ENCODE measurements around the gene IGFBP7. TPM values are rescaled to one million over a fixed set of nuclear protein-coding genes. Genes with fewer than 3 reads are reported as not detected.

IGFBP7 gene
- total and polyA plus RNA-seq, 2 of the 8 experiments (the other 6 are each of a cell fraction or from before 2014, with no cell fraction given), result 0.17 to 0.48 TPM

DNA sequence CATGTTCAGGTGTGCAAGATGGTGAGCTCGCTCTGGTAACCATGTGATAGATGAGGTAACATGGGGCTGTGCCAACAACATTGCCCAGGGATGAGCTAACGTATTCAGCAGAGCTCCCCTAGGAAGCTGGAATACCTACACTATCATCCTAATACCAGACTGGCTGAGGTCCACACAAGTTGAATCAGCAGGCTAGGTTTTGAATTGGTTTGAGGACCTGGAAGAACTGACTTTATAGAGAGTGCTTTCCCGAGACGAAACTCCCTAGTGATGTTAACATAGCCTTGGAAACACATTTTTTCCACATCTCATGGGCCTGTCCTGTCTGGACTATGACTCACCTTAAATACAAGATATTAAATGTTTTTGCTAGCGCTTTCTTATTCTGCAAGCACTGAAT is 56.7 kb downstream of the IGFBP7 start:
- Histone ChIP-seq H3K27ac (ENCODE audit: low read depth, low read length) (no peak overlapping the region), H3K79me2 (ENCODE audit: control insufficient read depth in 1 of 2, insufficient read depth in 2 of 2, low read length in 2 of 2) (no peaks in the 10 kb centered on the region), H3K18ac (ENCODE audit: extremely low read depth, low read length) (no peak overlapping the region), H2BK120ac (replicated peaks; ENCODE audit: low read depth, low read length) (no peak overlapping the region), H3K9ac (replicated peaks in 1 of 4; ENCODE audit: extremely low read depth in 1 of 4, low read depth in 3 of 4, low read length in 3 of 4) (no peak overlapping the region), H3K56ac (replicated peaks; ENCODE audit: insufficient read length, low read depth, low read length) (no peak overlapping the region), H4K91ac (replicated peaks; ENCODE audit: insufficient read length, low read length) (no peak overlapping the region), H3K4me2 (ENCODE audit: insufficient read depth in 1 of 2, low read depth in 2 of 2, low read length in 2 of 2) (no peak overlapping the region), H4K20me1 (replicated peaks in 1 of 2; ENCODE audit: control insufficient read depth in 1 of 2, insufficient read depth in 2 of 2, low read length in 2 of 2) (no peaks in the 10 kb centered on the region), H2BK12ac (ENCODE audit: low read depth, low read length) (no peak overlapping the region), H3K23ac (ENCODE audit: insufficient read length) (no peak overlapping the region), H2BK15ac (ENCODE audit: low read length) (no peak overlapping the region), H3K36me3 (ENCODE audit: control insufficient read depth in 2 of 4, insufficient read depth in 4 of 4, low read length in 3 of 4) (no peaks in the 10 kb centered on the region), H2AFZ (ENCODE audit: low read length) (no peak overlapping the region), H3K4ac (replicated peaks; ENCODE audit: insufficient read length, low read depth, low read length) (no peak overlapping the region), H3K27me3 (replicated peaks in 1 of 4; ENCODE audit: control insufficient read depth in 3 of 4, extremely low read depth in 1 of 4, insufficient read depth in 3 of 4, low read length in 3 of 4) (no peaks in the 10 kb centered on the region), H2BK5ac (ENCODE audit: low read depth, low read length) (no peak overlapping the region), H2BK20ac (ENCODE audit: low read length) (no peak overlapping the region), H3K9me3 (ENCODE audit: insufficient read depth in 2 of 2, low read depth in 1 of 2, low read length in 1 of 2) (no peaks in the 10 kb centered on the region), H3K23me2 (ENCODE audit: low read depth, low read length) (peaks cover 2% of the 10 kb centered on the region; the same call in 1 of the 2 replicates), H4K5ac (ENCODE audit: insufficient read length, low read depth, low read length) (no peak overlapping the region), H3K79me1 (ENCODE audit: low read depth, low read length) (no peaks in the 10 kb centered on the region), H2AK5ac (ENCODE audit: low read depth, low read length) (no peak overlapping the region), H3K14ac (ENCODE audit: insufficient read length) (no peak overlapping the region), H3K4me3 (ENCODE audit: extremely low read depth in 1 of 4, insufficient read depth in 2 of 4, low read depth in 3 of 4, low read length in 4 of 4) (no peak overlapping the region), H4K8ac (ENCODE audit: extremely low read depth, insufficient read depth, low read length) (no peak overlapping the region), H3K4me1 (replicated peaks in 1 of 4; ENCODE audit: control insufficient read depth in 3 of 4, insufficient read depth in 4 of 4, low read length in 3 of 4) (no peaks in the 10 kb centered on the region)
- POLR2A ChIA-PET (ENCODE audit: partially characterized antibody), result no interaction called here
- DNase-seq (ENCODE audit: low read depth in 1 of 2, low spot score in 2 of 2) (no peak), FAIRE-seq (no peak)
- no peak for TF ChIP-seq MAFK (IDR thresholded peaks at IDR 0.05; ENCODE audit: low read depth, low read length)
- TF ChIP-seq ASH2L (IDR thresholded peaks at IDR 0.05; ENCODE audit: low read length), result no peak
- CTCF ChIA-PET (ENCODE audit: partially characterized antibody), result interaction anchor here (0.5 to 1.0 kb wide), 2 partner anchors 14 to 15 kb away, joined by 3 to 5 read pairs; no protein-coding TSS in a partner anchor
- 65% methylated on average over 5 of the region's 5 CpGs; no CpG with 5 or more reads in 1 of the 2 experiments for WGBS, 2 experiments (ENCODE audit: extremely low coverage in 1 of 2, insufficient coverage in 1 of 2, insufficient read length in 1 of 2, insufficient replicate concordance in 2 of 2, low coverage in 1 of 2, low lambda C conversion rate in 2 of 2, missing lambda C conversion rate in 1 of 2)
